GM12892 (cell line): ENCODE data around the gene REPS2.

Experiments
- DNase-seq: peaks from one replicate; pipeline ENCODE4 v3.0.0; 2011; ENCODE audit not compliant: insufficient read length
- FAIRE-seq: peaks from 2 replicates; lab custom pipeline; 2011; peaks lifted over from hg19 to GRCh38; lab: Jason Lieb, UNC
- POLR2A ChIP-seq: IDR thresholded peaks from 2 replicates; pipeline ENCODE4 v1.6.1; 2011; ENCODE audit warnings: low read depth, low read length, control low read depth
- POLR2AphosphoS5 ChIP-seq: IDR thresholded peaks from 2 replicates; pipeline ENCODE4 v1.6.1; 2011; ENCODE audit warnings: low read depth, low read length, control low read depth
- TAF1 ChIP-seq: IDR thresholded peaks from 2 replicates; pipeline ENCODE4 v1.6.1; 2011; ENCODE audit warnings: low read depth, mild to moderate bottlenecking, control low read depth, low read length, borderline replicate concordance

Gene REPS2

DNA sequence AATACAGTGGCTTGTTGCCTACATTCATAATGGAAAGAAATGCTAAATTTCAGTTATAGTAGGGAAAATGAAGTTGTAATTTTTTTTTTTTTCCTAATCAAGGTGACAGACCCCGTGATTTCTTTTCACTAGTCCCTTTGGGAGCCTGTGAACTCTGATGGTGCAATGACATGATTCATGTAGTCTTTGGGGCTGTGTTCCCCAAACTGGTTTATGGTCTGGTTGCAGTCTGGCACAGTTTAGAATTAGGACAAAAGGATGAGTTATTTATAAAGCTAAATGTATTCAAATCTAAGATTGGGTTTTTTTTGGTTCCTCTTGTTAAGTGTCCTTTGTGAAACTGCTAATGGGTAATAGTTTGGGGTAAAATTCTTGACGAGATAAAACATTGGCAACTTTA is 66.0 kb downstream of the REPS2 start:
- no peak for DNase-seq
- no peak for TF ChIP-seq POLR2A
- TF ChIP-seq TAF1 = no peak
- TF ChIP-seq POLR2AphosphoS5 = no peak
- FAIRE-seq = no peak

- FAIRE-seq (no peak), DNase-seq (no peak)
- TF ChIP-seq POLR2AphosphoS5 (no peak), POLR2A (no peak), TAF1 (no peak)
Observed at GRCh38 chrX:17014216-17014615, 67.8 kb downstream of the REPS2 start.

GRCh38 chrX:17017134-17017533 is 70.7 kb downstream of the REPS2 start:
- TF ChIP-seq TAF1 (no peak), POLR2A (no peak), POLR2AphosphoS5 (no peak)
- FAIRE-seq (no peak), DNase-seq (no peak)

DNA sequence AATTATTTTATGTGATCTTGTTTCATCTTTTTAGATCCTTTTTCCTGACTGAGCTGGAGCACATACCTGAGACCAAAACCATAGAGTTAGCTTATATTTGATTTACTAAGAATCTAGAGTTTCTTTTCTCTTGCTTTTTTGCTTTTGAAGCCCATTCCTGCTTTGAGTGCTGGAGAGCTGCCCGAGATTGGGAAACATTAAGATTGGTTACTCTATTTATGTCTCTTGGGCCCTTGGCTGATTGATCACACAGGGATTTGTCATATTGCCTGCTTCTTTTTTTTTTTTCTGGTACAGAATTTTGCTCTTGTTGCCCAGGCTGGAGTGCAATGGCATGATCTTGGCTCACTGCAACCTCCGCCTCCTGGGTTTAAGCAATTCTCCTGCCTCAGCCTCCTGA is 73.9 kb downstream of the REPS2 start:
- DNase-seq = no peak
- TF ChIP-seq POLR2AphosphoS5 (no peak), TAF1 (no peak), POLR2A (no peak)

GRCh38 chrX:17020851-17021821 is 74.7 kb downstream of the REPS2 start:
- FAIRE-seq (no peak), DNase-seq (no peak)
- no peak for TF ChIP-seq TAF1
- TF ChIP-seq POLR2A = no peak
- no peak for TF ChIP-seq POLR2AphosphoS5

More for the DNA sequence above, 73.9 kb downstream of the REPS2 start:
- no peak for FAIRE-seq

DNA sequence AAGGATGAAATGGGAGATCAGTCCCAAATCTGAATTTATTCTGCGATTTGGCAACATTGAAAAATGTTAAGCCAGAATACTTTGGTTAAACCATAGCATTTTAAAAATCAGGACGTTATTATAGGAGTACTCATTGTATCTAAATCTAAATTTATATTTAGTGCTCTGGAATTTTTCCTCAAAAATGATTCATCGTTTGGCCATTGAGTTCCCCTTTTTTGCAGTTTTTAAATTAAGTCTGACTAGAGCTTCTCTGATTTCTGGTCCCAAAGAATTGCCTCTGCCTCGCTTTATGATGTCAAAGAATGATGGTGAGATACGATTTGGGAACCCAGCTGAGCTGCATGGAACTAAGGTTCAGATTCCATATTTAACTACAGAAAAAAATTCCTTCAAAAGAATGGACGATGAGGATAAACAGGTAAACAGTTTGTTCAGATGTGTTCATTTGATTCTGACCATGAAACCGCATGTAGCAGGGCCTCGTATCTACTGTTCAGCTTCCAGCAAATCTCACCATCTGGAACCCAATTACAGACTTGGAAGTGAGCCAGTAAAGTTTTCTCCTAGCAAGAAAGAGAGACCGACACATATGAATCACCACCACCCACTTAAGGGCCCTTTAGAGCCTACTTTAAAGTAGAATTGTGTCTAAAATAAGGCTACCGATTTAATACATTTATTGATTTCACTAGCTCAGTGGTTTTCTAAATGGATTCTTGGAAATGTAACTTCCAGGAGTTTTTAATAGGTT is 75.6 kb downstream of the REPS2 start:
- FAIRE-seq (no peak), DNase-seq (no peak)
- no peak for TF ChIP-seq TAF1
- TF ChIP-seq POLR2A = no peak
- no peak for TF ChIP-seq POLR2AphosphoS5

- DNase-seq = no peak
- FAIRE-seq = no peak
- TF ChIP-seq POLR2A = no peak
- TF ChIP-seq POLR2AphosphoS5 = no peak
- TF ChIP-seq TAF1 = no peak
Observed at GRCh38 chrX:17023661-17024060, 77.2 kb downstream of the REPS2 start.

- TF ChIP-seq POLR2AphosphoS5 = no peak
- no peak for TF ChIP-seq TAF1
- TF ChIP-seq POLR2A = no peak
- FAIRE-seq (no peak), DNase-seq (no peak)
Observed at GRCh38 chrX:17024886-17025285, 78.4 kb downstream of the REPS2 start.

- FAIRE-seq = no peak
Observed at GRCh38 chrX:17025621-17026302, 79.3 kb downstream of the REPS2 start.

GRCh38 chrX:17027931-17028330 is 81.5 kb downstream of the REPS2 start:
- DNase-seq = no peak
- FAIRE-seq = no peak
- TF ChIP-seq TAF1 = no peak
- TF ChIP-seq POLR2AphosphoS5 = no peak
- TF ChIP-seq POLR2A = no peak

More at GRCh38 chrX:17025621-17026302, 79.3 kb downstream of the REPS2 start:
- no peak for DNase-seq
- no peak for TF ChIP-seq POLR2A
- TF ChIP-seq TAF1 = no peak

- TF ChIP-seq POLR2A = no peak
- no peak for TF ChIP-seq POLR2AphosphoS5
- TF ChIP-seq TAF1 = no peak
- no peak for FAIRE-seq
- DNase-seq = no peak
Observed at GRCh38 chrX:17028356-17028755, 81.9 kb downstream of the REPS2 start.
